HepG2 (cell line): ENCODE measurements around the gene PTPRM. TPM values are rescaled to one million over a fixed set of nuclear protein-coding genes. Genes with fewer than 3 reads are reported as not detected.

ENCODE experiments used
- ATAC-seq: fragments of 200-7000 bp; cut with Tn5 transposase; 3 replicates; pipeline ENCODE4 v1.9.1; 2020; ENCODE audit warnings: mild to moderate bottlenecking, moderate library complexity
- BruUV-seq: library from RNA; stranded (reverse); fragments of 400-500 nt; replicated peaks from 2 replicates; lab custom pipeline; 2021; lab: Mats Ljungman, UMichigan
- CTCF ChIA-PET: fragments of 300-600 bp; formaldehyde crosslinking; extraction: SDS; loops from one replicate; lab custom pipeline; 2021; ENCODE audit warnings: low total read pairs, inconsistent platforms, low intra/inter-chr PET ratio; lab: Yijun Ruan, JAX
- POLR2A ChIA-PET: fragments of 350-600 bp; sonication (Branson Sonifier 250); formaldehyde crosslinking; loops from one replicate; lab custom pipeline; 2020; ENCODE audit warnings: antibody characterized with exemption, inconsistent platforms; lab: Yijun Ruan, JAX
- DNase-seq: peaks from one replicate; pipeline ENCODE4 v3.0.0-alpha.2; 2015; ENCODE audit warnings: low spot score
- FAIRE-seq: peaks from 3 replicates; lab custom pipeline; 2011; peaks lifted over from hg19 to GRCh38; lab: Jason Lieb, UNC
- H2AFZ ChIP-seq: one replicate; pipeline ENCODE4 v1.6.1; 2011; ENCODE audit warnings: low read length, inconsistent platforms
- H3K27ac ChIP-seq: fragments of 300-600 bp; 3 replicates; pipeline ENCODE4 v1.8.0; 2011; ENCODE audit warnings: mixed run types, mild to moderate bottlenecking, mixed read lengths, low read length, inconsistent platforms; ENCODE audit not compliant: insufficient read depth; ENCODE audit errors: extremely low read length
- H3K27me3 ChIP-seq, 2 experiments: fragments of 200-600 bp in 1 of 2; 2 replicates in 1 of 2; 3 replicates in 1 of 2; pipeline versions ENCODE4 v1.6.0 to v1.8.0; 2011; ENCODE audit warnings: low read length in 2 of 2, mild to moderate bottlenecking in 2 of 2, moderate library complexity in 2 of 2, inconsistent platforms in 1 of 2; ENCODE audit not compliant: insufficient read depth in 2 of 2, control insufficient read depth in 1 of 2
- H3K36me3 ChIP-seq, 2 experiments: fragments of 200-600 bp in 1 of 2; replicated peaks in 1 of 2; 2 replicates in 1 of 2; 3 replicates in 1 of 2; pipeline versions ENCODE4 v1.5.1 to v1.8.0; 2011; ENCODE audit warnings: low read length in 2 of 2, inconsistent platforms in 1 of 2; ENCODE audit not compliant: insufficient read depth in 2 of 2, control insufficient read depth in 1 of 2
- H3K4me1 ChIP-seq: 2 replicates; pipeline ENCODE4 v1.5.1; 2012; ENCODE audit warnings: low read length, inconsistent platforms; ENCODE audit not compliant: insufficient read depth
- H3K4me2 ChIP-seq: 2 replicates; pipeline ENCODE4 v1.6.0; 2011; ENCODE audit warnings: low read depth, low read length, inconsistent platforms
- H3K4me3 ChIP-seq, 3 experiments: fragments of 200-600 bp in 1 of 3; sonication (generic), shearing (Covaris generic) in 1 of 3; replicated peaks in 1 of 3; 2 replicates each; pipeline ENCODE4 v1.5.1; 2011 to 2016; ENCODE audit warnings: low read length in 3 of 3, inconsistent platforms in 2 of 3, low read depth in 2 of 3, mild to moderate bottlenecking in 2 of 3, control low read depth in 1 of 3, mixed read lengths in 1 of 3; ENCODE audit not compliant: insufficient read depth in 1 of 3
- H3K79me2 ChIP-seq: one replicate; pipeline ENCODE4 v1.6.1; 2011; ENCODE audit warnings: low read length, inconsistent platforms; ENCODE audit not compliant: insufficient read depth
- H3K9ac ChIP-seq: 2 replicates; pipeline ENCODE4 v1.6.0; 2011; ENCODE audit warnings: mild to moderate bottlenecking, low read depth, low read length, inconsistent platforms; ENCODE audit not compliant: insufficient read depth
- H3K9me3 ChIP-seq: 2 replicates; pipeline ENCODE4 v1.5.1; 2012; ENCODE audit warnings: mild to moderate bottlenecking, low read length
- H4K20me1 ChIP-seq: 2 replicates; pipeline ENCODE4 v1.6.0; 2011; ENCODE audit warnings: inconsistent platforms, mild to moderate bottlenecking, low read length, moderate library complexity; ENCODE audit not compliant: insufficient read depth
- KDM5B ChIP-seq: sonication (generic); formaldehyde crosslinking; IDR thresholded peaks from 2 replicates; pipeline ENCODE4 v1.4.0; 2020; ENCODE audit warnings: missing genetic modification reagents, mild to moderate bottlenecking, borderline replicate concordance
- MEF2D ChIP-seq: sonication (generic); formaldehyde crosslinking; IDR thresholded peaks from 2 replicates; pipeline ENCODE4 v1.5.1; 2020; ENCODE audit warnings: mild to moderate bottlenecking, missing genetic modification reagents
- SOX6 ChIP-seq, 2 experiments: fragments of 450-650 bp in 1 of 2; sonication (generic) in 1 of 2; formaldehyde crosslinking in 1 of 2; IDR thresholded peaks; 2 replicates each; pipeline versions ENCODE4 v1.4.0 to v1.6.1; 2017 to 2020; ENCODE audit warnings: antibody characterized with exemption in 1 of 2, mild to moderate bottlenecking in 1 of 2, missing genetic modification reagents in 1 of 2
- TOPORS ChIP-seq: sonication (generic); formaldehyde crosslinking; IDR thresholded peaks from 2 replicates; pipeline ENCODE4 v1.8.0; 2023; ENCODE audit warnings: mild to moderate bottlenecking, missing genetic modification reagents
- ZNF790 ChIP-seq: sonication (generic); formaldehyde crosslinking; IDR thresholded peaks from 2 replicates; pipeline ENCODE4 v1.8.0; 2022; ENCODE audit warnings: missing genetic modification reagents, mild to moderate bottlenecking, borderline replicate concordance
- ZSCAN25 ChIP-seq: sonication (generic); formaldehyde crosslinking; IDR thresholded peaks from 2 replicates; pipeline ENCODE4 v1.8.0; 2022; ENCODE audit warnings: mild to moderate bottlenecking, missing genetic modification reagents
- WGBS: methylation state at CpG from one replicate; pipeline ENCODE4 v1.1.6; 2017; ENCODE audit warnings: low lambda C conversion rate; 5-methylcytosine and 5-hydroxymethylcytosine counted together
- in situ Hi-C: cut with HindIII; loops from 2 replicates; pipeline ENCODE4 v1.10.0; 2017; ENCODE audit warnings: low pct_unique_long_range_greater_than_20kb; ENCODE audit not compliant: extremely low pct_ligation_motif_present
- intact Hi-C: fragments of 100-400 bp; cut with micrococcal nuclease; formaldehyde crosslinking; loops from one replicate; pipeline ENCODE4 v1.10.0; 2022; ENCODE audit not compliant: unreplicated experiment
- polyA plus RNA-seq, 8 experiments: library from polyadenylated mRNA; depleted of rRNA in 3 of 8; stranded (reverse) in 7 of 8; unstranded in 1 of 8; fragments of >200 nt; fragmentation: Illumina TruSeq in 4 of 8; extraction: Trizol in 4 of 8; gene quantifications; 2 replicates each; pipeline versions ENCODE4 v1.2.1 to v1.2.3, GENCODE V29; 2011 to 2016; ENCODE audit warnings: low read depth in 4 of 8, missing spikeins in 1 of 8, mixed read lengths in 1 of 8; ENCODE audit not compliant: insufficient read depth in 1 of 8
- total RNA-seq, 5 experiments: library from RNA; depleted of rRNA; stranded (reverse); fragments of >200 nt; fragmentation: Illumina TruSeq; extraction: Trizol; gene quantifications; 2 replicates each; pipeline ENCODE4 v1.2.3, GENCODE V29; 2016; ENCODE audit warnings: low read depth in 1 of 5
- TF ChIP-seq, protein P1 (sequence below): sonication (generic); formaldehyde crosslinking; IDR thresholded peaks from 2 replicates; pipeline ENCODE4 v1.5.1; 2020; ENCODE audit warnings: missing genetic modification reagents, mild to moderate bottlenecking, borderline replicate concordance
- TF ChIP-seq, protein P2 (sequence below): IDR thresholded peaks from 2 replicates; pipeline ENCODE4 v1.6.1; 2016; ENCODE audit warnings: missing biosample characterization, missing genetic modification reagents, low read depth
- TF ChIP-seq, protein P3 (sequence below): sonication (generic); formaldehyde crosslinking; IDR thresholded peaks from 2 replicates; pipeline ENCODE4 v1.9.0; 2021; ENCODE audit warnings: mild to moderate bottlenecking, missing genetic modification reagents

Gene PTPRM
- total and polyA plus RNA-seq, 2 of the 13 experiments (the other 11 are each of a cell fraction or from before 2014, with no cell fraction given): 12.6 to 108 TPM

DNA sequence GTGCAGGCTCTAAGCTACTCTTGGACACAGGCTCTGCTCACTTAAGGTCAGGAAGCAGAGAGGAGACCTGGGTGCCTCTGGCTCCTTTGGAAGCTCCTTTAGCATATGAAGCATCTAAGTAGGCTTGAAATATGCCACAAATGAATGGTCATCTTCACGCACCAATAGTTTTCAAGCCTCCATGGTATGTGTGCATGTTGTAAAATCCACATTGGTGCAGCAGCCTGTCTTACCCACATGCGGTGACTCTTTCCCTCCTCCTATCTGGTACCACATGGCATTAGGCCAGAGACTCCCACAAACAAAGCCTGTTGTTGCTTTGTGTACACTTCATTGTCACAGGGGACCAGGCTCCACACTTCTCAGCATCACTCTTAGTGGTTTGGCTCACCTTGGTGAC lies 599.9 kb downstream of the PTPRM start:
- in situ Hi-C loops: no loop called here
- intact Hi-C loops: no loop called here
- no peak overlapping the region for H3K9ac ChIP-seq
- H3K4me3 ChIP-seq: no peak overlapping the region
- ChIA-PET CTCF (no interaction called here), POLR2A (no interaction called here)
- no peak for DNase-seq
- TF ChIP-seq ZNF790 (CRISPR knock-in tag) (no peak), TOPORS (CRISPR knock-in tag) (no peak), ZSCAN25 (no peak), SOX6 (IDR thresholded peaks at IDR 0.05) (no peak), SOX6 (CRISPR knock-in tag; IDR thresholded peaks at IDR 0.05) (no peak), KDM5B (no peak), MEF2D (CRISPR knock-in tag) (no peak)
- TF ChIP-seq, protein P1, sequence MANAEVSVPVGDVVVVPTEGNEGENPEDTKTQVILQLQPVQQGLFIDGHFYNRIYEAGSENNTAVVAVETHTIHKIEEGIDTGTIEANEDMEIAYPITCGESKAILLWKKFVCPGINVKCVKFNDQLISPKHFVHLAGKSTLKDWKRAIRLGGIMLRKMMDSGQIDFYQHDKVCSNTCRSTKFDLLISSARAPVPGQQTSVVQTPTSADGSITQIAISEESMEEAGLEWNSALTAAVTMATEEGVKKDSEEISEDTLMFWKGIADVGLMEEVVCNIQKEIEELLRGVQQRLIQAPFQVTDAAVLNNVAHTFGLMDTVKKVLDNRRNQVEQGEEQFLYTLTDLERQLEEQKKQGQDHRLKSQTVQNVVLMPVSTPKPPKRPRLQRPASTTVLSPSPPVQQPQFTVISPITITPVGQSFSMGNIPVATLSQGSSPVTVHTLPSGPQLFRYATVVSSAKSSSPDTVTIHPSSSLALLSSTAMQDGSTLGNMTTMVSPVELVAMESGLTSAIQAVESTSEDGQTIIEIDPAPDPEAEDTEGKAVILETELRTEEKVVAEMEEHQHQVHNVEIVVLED (CRISPR knock-in tag): no peak
- TF ChIP-seq, protein P2, sequence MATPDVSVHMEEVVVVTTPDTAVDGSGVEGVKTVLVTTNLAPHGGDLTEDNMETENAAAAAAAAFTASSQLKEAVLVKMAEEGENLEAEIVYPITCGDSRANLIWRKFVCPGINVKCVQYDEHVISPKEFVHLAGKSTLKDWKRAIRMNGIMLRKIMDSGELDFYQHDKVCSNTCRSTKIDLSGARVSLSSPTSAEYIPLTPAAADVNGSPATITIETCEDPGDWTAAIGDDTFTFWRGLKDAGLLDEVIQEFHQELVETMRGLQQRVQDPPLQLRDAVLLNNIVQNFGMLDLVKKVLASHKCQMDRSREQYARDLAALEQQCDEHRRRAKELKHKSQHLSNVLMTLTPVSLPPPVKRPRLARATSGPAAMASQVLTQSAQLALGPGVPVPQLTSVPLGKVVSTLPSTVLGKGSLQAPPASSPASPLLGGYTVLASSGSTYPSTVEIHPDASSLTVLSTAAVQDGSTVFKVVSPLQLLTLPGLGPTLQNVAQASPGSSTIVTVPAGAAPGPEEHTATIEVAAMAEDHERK (CRISPR knock-in tag): no peak
- TF ChIP-seq, protein P3, sequence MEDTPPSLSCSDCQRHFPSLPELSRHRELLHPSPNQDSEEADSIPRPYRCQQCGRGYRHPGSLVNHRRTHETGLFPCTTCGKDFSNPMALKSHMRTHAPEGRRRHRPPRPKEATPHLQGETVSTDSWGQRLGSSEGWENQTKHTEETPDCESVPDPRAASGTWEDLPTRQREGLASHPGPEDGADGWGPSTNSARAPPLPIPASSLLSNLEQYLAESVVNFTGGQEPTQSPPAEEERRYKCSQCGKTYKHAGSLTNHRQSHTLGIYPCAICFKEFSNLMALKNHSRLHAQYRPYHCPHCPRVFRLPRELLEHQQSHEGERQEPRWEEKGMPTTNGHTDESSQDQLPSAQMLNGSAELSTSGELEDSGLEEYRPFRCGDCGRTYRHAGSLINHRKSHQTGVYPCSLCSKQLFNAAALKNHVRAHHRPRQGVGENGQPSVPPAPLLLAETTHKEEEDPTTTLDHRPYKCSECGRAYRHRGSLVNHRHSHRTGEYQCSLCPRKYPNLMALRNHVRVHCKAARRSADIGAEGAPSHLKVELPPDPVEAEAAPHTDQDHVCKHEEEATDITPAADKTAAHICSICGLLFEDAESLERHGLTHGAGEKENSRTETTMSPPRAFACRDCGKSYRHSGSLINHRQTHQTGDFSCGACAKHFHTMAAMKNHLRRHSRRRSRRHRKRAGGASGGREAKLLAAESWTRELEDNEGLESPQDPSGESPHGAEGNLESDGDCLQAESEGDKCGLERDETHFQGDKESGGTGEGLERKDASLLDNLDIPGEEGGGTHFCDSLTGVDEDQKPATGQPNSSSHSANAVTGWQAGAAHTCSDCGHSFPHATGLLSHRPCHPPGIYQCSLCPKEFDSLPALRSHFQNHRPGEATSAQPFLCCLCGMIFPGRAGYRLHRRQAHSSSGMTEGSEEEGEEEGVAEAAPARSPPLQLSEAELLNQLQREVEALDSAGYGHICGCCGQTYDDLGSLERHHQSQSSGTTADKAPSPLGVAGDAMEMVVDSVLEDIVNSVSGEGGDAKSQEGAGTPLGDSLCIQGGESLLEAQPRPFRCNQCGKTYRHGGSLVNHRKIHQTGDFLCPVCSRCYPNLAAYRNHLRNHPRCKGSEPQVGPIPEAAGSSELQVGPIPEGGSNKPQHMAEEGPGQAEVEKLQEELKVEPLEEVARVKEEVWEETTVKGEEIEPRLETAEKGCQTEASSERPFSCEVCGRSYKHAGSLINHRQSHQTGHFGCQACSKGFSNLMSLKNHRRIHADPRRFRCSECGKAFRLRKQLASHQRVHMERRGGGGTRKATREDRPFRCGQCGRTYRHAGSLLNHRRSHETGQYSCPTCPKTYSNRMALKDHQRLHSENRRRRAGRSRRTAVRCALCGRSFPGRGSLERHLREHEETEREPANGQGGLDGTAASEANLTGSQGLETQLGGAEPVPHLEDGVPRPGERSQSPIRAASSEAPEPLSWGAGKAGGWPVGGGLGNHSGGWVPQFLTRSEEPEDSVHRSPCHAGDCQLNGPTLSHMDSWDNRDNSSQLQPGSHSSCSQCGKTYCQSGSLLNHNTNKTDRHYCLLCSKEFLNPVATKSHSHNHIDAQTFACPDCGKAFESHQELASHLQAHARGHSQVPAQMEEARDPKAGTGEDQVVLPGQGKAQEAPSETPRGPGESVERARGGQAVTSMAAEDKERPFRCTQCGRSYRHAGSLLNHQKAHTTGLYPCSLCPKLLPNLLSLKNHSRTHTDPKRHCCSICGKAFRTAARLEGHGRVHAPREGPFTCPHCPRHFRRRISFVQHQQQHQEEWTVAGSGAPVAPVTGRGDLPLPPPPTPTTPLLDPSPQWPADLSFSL: no peak
- H3K79me2 ChIP-seq: no peaks in the 10 kb centered on the region
- no peaks in the 10 kb centered on the region for H3K36me3 ChIP-seq
- no peaks in the 10 kb centered on the region for H3K4me1 ChIP-seq
- H3K9me3 ChIP-seq: no peaks in the 10 kb centered on the region
- ATAC-seq: no peak
- no TSS peak for BruUV-seq
- no peaks in the 10 kb centered on the region for H4K20me1 ChIP-seq
- FAIRE-seq: no peak
- H3K27ac ChIP-seq: no peak overlapping the region
- H3K27me3 ChIP-seq: no peaks in the 10 kb centered on the region
- 96% methylated on average over 2 of the region's 2 CpGs for WGBS
- H2AFZ ChIP-seq: no peak overlapping the region
- H3K4me2 ChIP-seq: no peak overlapping the region
